ENCODE measurements around the gene HMGXB4.

- no peak for TF ChIP-seq CTCF (optimal IDR thresholded peaks at IDR 0.05 in 1 of 3, IDR thresholded peaks at IDR 0.05 in 1 of 3, conservative IDR thresholded peaks at IDR 0.05 in 1 of 3; ENCODE audit: extremely low read depth in 1 of 3, insufficient read depth in 2 of 3, low read length in 3 of 3)
- TF ChIP-seq EZH2 (IDR thresholded peaks at IDR 0.05; ENCODE audit: low read length) = no peak
These were observed 45.3 kb upstream of the HMGXB4 start for GRCh38 chr22:35212009-35212408.
